ENCODE results near the gene ITGA5.

Gene ITGA5

GRCh38 chr12:54430471-54431069, 11.5 kb upstream of the ITGA5 start:
- DNase-seq = no peak

GRCh38 chr12:54429014-54429471, 10.0 kb upstream of the ITGA5 start:
- DNase-seq = no peak

- DNase-seq = no peak
Measured at GRCh38 chr12:54428050-54429013, 9.3 kb upstream of the ITGA5 start.

GRCh38 chr12:54427106-54427505, 8.0 kb upstream of the ITGA5 start:
- no peak for DNase-seq

GRCh38 chr12:54426690-54427089, 7.6 kb upstream of the ITGA5 start:
- no peak for DNase-seq

GRCh38 chr12:54425702-54426101, 6.6 kb upstream of the ITGA5 start:
- DNase-seq = no peak

- no peak for DNase-seq
Measured at GRCh38 chr12:54424224-54424623, 5.2 kb upstream of the ITGA5 start.

GRCh38 chr12:54423816-54424150, 4.7 kb upstream of the ITGA5 start:
- no peak for DNase-seq

GRCh38 chr12:54421879-54422250, 2.8 kb upstream of the ITGA5 start:
- no peak for DNase-seq

- DNase-seq = no peak
Measured at GRCh38 chr12:54421175-54421878, 2.3 kb upstream of the ITGA5 start.

- DNase-seq = no peak
Measured at GRCh38 chr12:54420766-54421144, 1.7 kb upstream of the ITGA5 start.

GRCh38 chr12:54418441-54419087, 502 bp downstream of the ITGA5 start:
- no peak for DNase-seq

- DNase-seq = no peak
Measured at GRCh38 chr12:54417712-54418440, 1.2 kb downstream of the ITGA5 start.

- DNase-seq = no peak
Measured at GRCh38 chr12:54416687-54417603, 2.1 kb downstream of the ITGA5 start.

GRCh38 chr12:54415221-54415929, 3.7 kb downstream of the ITGA5 start:
- no peak for DNase-seq

- no peak for DNase-seq
Measured at GRCh38 chr12:54413284-54414190, 5.5 kb downstream of the ITGA5 start.

- no peak for DNase-seq
Measured at GRCh38 chr12:54412786-54413185, 6.3 kb downstream of the ITGA5 start.

GRCh38 chr12:54412348-54412747, 6.7 kb downstream of the ITGA5 start:
- no peak for DNase-seq

GRCh38 chr12:54411391-54412241, 7.5 kb downstream of the ITGA5 start:
- DNase-seq = peak; percentile 95
